Epithelial cell of esophagus (primary cell): ENCODE results near the gene SMARCD1.

Experiments
- DNase-seq: peaks from one replicate; pipeline ENCODE4 v3.0.0; 2010; ENCODE audit warnings: low read depth
- H3K4me3 ChIP-seq: 2 replicates; pipeline ENCODE4 v1.5.1; 2011; ENCODE audit warnings: mild to moderate bottlenecking, low read length, control low read depth
- CTCF ChIP-seq: IDR thresholded peaks from 2 replicates; pipeline ENCODE4 v1.5.1; 2011; ENCODE audit warnings: low read depth, mild to moderate bottlenecking, low read length, control low read depth, inconsistent platforms; ENCODE audit not compliant: insufficient read depth; ENCODE audit errors: missing control alignments

SMARCD1 gene

DNA sequence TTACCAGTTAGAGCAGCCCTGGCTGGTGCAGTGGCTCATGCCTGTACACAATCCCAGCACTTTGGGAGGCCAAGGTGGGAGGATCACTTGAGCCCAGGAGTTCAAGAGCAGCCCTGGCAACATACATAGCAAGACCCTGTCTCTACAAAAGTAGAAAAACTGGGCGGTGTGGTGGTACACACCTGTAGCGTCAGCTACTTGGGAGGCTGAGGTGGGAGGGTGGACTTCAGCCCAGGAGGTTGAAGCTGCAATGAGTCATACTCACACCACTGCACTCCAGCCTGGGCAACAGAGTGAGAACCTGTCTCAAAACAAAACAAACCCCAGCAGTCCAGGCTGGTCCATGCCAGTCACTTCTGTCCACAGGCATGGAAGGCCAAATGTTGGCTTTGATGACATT is 34.2 kb downstream of the SMARCD1 start:
- no peak for TF ChIP-seq CTCF
- DNase-seq = no peak
- no peak overlapping the region for H3K4me3 ChIP-seq

GRCh38 chr12:50120521-50120920 is 35.4 kb downstream of the SMARCD1 start:
- no peak overlapping the region for H3K4me3 ChIP-seq
- DNase-seq = no peak
- TF ChIP-seq CTCF = no peak

GRCh38 chr12:50120953-50121352 is 35.8 kb downstream of the SMARCD1 start:
- no peak for DNase-seq
- H3K4me3 ChIP-seq = no peak overlapping the region
- TF ChIP-seq CTCF = no peak

DNA sequence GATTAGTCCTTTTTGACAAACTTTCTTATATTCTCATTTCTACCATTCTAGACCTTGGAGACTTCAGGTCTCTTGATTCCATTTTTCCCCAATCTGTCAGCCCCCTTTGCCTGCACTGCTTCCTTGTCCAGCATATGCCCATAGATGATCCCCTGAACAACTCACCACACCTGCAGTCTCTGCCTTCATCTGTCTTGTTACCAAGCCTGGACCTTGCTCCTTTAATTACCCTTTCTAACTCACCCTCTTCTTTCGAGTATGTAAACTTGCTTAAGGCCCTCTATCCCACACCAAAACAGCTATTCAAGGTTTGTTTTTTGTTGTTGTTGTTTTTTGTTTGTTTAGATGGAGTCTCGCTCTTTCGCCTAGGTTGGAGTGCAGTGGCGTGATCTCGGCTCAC is 36.5 kb downstream of the SMARCD1 start:
- no peak overlapping the region for H3K4me3 ChIP-seq
- no peak for DNase-seq
- TF ChIP-seq CTCF = no peak

- TF ChIP-seq CTCF = no peak
- H3K4me3 ChIP-seq = no peak overlapping the region
- no peak for DNase-seq
These were observed 38.1 kb downstream of the SMARCD1 start for GRCh38 chr12:50123203-50123602.

DNA sequence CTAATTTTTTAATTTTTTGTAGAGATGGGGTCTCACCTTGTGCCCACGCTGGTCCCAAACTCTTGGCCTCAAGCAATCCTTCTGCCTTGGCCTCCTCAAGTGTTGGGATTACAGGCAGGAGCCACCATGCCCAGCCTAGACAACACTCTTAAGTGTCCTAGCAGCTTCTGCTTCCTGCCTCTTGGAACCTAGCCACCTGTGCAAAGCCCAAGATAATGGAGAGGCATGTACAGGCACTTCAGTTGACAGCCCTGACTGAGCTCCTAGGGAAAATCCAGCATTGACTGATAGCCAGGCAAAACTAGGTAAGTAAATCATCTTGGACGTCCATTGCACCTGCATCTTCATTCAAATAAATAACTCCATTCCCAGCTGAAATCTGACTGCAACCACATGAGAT is 42.4 kb downstream of the SMARCD1 start:
- DNase-seq = peak; percentile 54
- no peak overlapping the region for H3K4me3 ChIP-seq
- no peak for TF ChIP-seq CTCF

DNA sequence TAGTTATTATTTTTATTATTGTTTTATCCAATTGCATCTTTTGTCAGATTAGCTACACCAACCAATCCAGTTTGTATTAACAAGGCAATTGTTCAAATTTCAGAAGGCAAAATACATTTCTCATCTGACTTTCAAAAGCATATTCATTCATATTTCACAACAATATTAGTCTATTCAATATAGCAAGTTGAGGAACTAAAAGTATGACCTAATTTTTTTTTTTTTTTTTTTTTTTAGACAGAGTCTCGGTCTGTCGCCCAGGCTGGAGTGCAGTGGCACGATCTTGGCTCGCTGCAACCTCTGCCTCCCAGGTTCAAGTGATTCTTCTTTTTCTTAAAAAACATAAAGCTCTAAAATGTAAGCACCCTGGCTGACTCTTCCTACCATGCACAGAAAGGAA is 44.1 kb downstream of the SMARCD1 start:
- no peak overlapping the region for H3K4me3 ChIP-seq
- no peak for DNase-seq
- no peak for TF ChIP-seq CTCF
